Right renal pelvis (tissue), 4 donors: ENCODE data around the gene USE1. TPM values are rescaled to one million over a fixed set of nuclear protein-coding genes. Genes with fewer than 3 reads are reported as not detected.

Experiments used
- DNase-seq, 4 donors: peaks; one replicate each; pipeline ENCODE4 v3.0.0-alpha.2; 2013; ENCODE audit warnings: low read depth in 4 of 4, low spot score in 3 of 4, missing footprints in 1 of 4
- polyA plus RNA-seq, 4 donors: library from polyadenylated mRNA; unstranded; fragments of 120-200 nt; gene quantifications; one replicate each; pipeline ENCODE4 v1.2.1, GENCODE V29; 2013; ENCODE audit not compliant: insufficient read length in 4 of 4

Gene USE1
- polyA plus RNA-seq, 4 donors, result 26.5 to 30.6 (median 29.7) TPM

GRCh38 chr19:17254636-17255035 lies 39.5 kb downstream of the USE1 start:
- DNase-seq, result no peak

DNA sequence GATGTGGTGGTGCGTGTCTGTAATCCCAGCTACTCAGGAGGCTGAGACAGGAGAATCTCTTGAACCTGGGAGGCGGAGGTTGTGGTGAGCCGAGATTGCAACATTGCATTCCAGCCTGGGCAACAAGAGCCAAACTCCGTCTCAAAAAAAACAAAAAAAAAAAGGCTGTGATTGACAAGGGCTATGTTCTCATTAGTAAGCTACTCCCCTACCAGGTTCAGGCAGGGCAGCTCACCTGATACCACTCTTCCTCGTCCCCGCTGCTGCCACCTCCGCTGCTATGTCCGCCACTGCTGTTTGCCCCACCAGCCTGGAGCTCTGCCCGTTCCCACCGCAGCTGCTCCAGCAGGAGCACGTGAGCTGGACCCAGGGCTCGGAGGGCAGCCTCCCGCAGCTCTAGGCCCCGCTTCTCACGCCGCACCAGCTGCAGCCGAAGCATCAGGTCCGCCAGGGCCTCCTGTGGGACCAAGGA lies 40.0 kb downstream of the USE1 start:
- DNase-seq, result no peak

GRCh38 chr19:17256130-17256529 lies 41.0 kb downstream of the USE1 start:
- DNase-seq, result no peak

DNA sequence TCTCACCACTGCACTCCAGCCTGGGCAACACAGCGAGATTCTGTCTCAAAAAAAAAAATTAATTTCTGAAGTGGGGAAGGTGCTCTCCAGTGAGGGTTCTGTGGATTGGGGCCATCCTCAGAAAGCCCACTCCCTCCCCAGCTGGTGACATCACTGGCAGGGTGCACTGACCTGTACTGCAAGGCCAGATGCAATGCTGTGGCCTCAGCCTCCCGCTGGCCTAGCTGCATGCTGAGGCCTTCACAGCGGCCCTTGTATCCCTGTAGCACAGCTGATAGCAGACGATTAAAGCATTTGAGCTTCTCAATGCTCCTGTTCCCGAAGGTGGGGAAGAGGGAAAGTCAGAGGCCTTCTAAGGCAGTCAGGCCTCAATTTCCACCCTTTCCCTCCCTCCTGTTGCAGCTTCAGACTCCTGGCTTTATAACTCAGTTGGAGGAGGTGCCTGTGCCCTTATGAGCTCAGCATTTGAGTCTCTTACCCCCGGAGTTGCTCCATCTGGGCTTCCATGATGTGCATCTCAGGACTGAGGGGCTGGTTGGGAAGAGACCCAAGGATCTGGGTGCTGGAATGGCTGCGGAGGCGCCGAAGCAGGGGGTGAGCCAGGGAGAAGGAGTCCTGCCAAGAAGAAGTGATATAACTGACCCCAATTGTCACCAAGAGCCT lies 44.1 kb downstream of the USE1 start:
- no peak for DNase-seq

- DNase-seq, result no peak
These were observed 44.8 kb downstream of the USE1 start for GRCh38 chr19:17259934-17260333.

DNA sequence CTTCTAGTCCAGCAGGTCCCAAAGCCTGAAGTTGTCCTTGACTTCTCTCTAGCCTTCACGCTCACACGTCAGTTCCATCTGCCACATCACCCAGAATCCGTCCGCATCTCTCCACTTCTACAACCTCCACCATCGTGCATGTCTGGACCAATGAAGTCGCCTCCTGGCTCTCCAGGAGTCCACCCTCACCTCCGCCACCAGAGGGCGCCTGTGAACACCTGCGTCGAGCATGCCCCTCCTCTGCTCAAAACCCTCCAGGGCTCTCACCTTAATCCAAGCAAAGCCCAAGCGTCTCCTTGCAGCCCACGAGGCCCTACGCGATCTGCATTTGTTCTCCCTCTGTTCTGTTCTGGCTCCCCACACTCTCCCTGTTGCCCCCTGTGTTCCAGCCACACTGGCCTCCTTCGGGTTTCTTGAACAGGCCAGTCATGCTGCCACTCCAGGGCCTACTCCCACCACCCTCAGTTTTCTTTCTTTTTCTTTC lies 45.7 kb downstream of the USE1 start:
- DNase-seq, result no peak

- DNase-seq, result no peak
These were observed 47.4 kb downstream of the USE1 start for GRCh38 chr19:17262557-17262956.

DNA sequence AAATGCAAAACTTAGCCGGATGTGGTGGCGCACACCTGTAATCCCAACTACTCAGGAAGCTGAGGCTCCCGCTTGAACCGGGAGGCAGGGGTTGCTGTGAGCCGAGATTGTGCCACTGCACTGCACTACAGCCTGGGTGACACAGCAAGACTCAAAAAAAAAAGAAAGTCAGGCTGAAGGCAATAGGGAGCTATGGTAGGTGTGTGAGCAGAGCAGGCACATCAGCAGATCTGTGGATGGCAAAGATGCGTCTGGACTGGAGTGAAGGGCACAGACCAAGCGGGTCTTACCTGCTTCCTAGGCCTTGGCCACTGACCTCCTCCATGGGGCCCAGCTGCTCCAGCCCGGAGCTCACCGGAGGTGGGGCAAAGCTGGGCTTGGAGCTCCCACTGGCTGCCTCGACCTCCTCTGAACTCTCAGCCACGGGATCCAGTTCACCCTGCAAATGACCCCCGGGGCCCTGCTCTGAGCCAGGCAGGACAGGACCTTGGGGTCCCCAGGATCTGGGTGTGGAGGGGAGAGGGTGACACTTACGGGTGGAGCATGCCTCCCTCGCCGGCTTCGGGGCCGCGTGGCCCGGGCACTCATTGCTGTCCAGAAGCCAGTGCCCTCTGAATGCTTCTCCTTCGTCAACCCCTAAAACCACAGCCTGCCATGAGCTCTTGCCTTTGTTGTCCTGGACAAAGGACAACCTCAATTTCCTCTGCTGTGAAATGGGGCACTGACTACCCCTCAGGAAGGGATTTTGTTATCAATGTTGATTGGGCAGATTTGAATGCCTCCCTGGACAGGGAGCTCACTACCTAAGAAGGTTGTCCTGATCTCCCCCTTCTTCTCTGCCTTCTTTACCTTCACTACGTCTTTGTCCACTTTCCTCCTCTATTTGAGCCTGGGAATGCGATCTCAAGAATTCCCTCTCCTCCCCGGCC lies 48.8 kb downstream of the USE1 start:
- DNase-seq, result no peak

DNA sequence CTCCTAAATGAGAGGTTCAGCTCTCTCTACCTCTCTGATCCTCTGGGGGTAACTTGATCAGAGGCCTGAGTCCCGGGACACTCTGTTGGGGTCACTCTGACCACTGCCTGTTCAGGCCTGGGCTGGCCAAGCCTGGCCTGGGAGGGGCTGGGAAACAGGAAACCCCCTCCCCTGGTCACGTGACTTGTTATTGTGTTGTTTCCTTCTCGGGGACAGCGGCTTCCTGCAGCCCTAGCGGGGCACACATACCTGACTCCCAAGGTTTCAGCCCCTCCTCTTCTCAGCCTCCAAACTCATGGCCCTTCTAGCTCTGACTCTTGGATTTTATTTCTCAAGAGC lies 49.5 kb downstream of the USE1 start, which contains the start of gene USHBP1:
Gene USHBP1, minus strand, starts transcription at position 105 of the 339 bp plus-strand sequence. CDS start 446 bp downstream, outside the sequence.
- no peak for DNase-seq

DNA sequence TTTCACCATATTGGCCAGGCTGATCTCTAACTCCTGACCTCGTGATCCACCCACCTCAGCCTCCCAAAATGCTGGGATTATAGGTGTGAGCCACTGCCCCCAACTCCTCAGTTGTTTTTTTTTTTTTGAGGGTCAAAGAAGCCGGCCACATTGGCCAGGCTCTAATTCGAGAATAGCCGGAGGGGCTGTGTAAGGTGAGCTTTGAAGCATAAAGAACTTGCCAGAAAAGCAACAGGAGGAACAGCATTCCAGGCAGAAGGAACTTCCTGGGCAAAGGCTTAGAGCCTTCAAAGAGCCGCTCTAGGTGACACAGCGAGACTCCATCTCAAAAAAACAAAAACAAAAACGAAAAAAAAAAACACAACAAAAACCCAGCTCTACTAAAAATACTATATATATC lies 50.9 kb downstream of the USE1 start:
- DNase-seq, result no peak

DNA sequence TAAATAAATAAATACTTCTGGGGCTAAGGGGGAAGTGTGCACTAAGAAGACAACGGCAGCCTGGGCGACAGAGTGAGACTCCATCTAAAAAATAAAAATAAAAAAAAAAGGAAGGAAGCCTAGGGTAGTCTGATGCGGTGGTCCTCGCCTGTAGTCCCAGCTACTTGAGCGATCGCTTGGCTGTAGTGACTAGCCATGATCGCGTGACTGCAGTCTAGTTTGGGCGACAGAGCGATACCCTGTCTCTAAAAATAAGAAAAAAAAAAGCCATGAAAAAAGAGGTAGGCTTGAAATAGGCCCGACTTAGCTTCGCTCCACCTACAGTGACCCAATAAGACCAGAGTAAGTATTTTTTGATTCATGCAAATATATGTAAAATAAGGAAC lies 51.4 kb downstream of the USE1 start:
- DNase-seq, result no peak

- peak; percentile 92 to 98 (median 96) for DNase-seq
These were observed 52.0 kb downstream of the USE1 start, which contains the start of gene BABAM1 for GRCh38 chr19:17266975-17267788. TSS of gene BABAM1 (plus strand) at chr19:17267443. CDS start at chr19:17268807, 1,364 bp downstream.

GRCh38 chr19:17268754-17269153 lies 53.6 kb downstream of the USE1 start:
- DNase-seq, result no peak

Other genes starting within 250 kb of the USE1 start
- 10 to 100 TPM; 35.9 to 50.0 (median 41.7) TPM for gene CPAMD8, start 188.5 kb upstream of the USE1 start, polyA plus RNA-seq
- gene HAUS8, start 139.9 kb upstream of the USE1 start, polyA plus RNA-seq, result 10 to 100 TPM; 11.9 to 14.1 (median 12.4) TPM
- 10 to 100 TPM; 40.6 to 51.6 (median 48.8) TPM for gene MYO9B, start 139.6 kb upstream of the USE1 start, polyA plus RNA-seq
- gene OCEL1, start 10.9 kb downstream of the USE1 start, polyA plus RNA-seq, result 10 to 100 TPM; 19.5 to 27.8 (median 23.6) TPM
- gene NR2F6, start 30.6 kb downstream of the USE1 start, polyA plus RNA-seq, result 10 to 100 TPM; 38.8 to 59.8 (median 40.6) TPM
- 1 to 10 TPM; 5.6 to 7.3 (median 6.3) TPM for gene USHBP1, start 49.4 kb downstream of the USE1 start, polyA plus RNA-seq
- gene BABAM1, start 52.1 kb downstream of the USE1 start, polyA plus RNA-seq, result 100 to 1,000 TPM in 2 of 4 donors, 10 to 100 TPM in 2; 93.4 to 109 (median 99.6) TPM
- under 1 TPM; 0.60 to 0.91 (median 0.83) TPM for gene ANKLE1, start 66.5 kb downstream of the USE1 start, polyA plus RNA-seq
- gene ABHD8, start 88.1 kb downstream of the USE1 start, polyA plus RNA-seq, result 10 to 100 TPM in 1 of 4 donors, 1 to 10 TPM in 3; 7.6 to 14.2 (median 8.3) TPM
- 10 to 100 TPM; 47.7 to 63.3 (median 51.3) TPM for gene MRPL34, start 90.5 kb downstream of the USE1 start, polyA plus RNA-seq
- gene DDA1, start 94.2 kb downstream of the USE1 start, polyA plus RNA-seq, result 10 to 100 TPM; 35.1 to 43.4 (median 36.9) TPM
- gene ANO8, start 119.5 kb downstream of the USE1 start, polyA plus RNA-seq, result 10 to 100 TPM in 3 of 4 donors, 1 to 10 TPM in 1; 9.2 to 14.1 (median 10.3) TPM
- gene GTPBP3, start 122.2 kb downstream of the USE1 start, polyA plus RNA-seq, result 10 to 100 TPM; 15.3 to 20.8 (median 18.7) TPM
- 100 to 1,000 TPM; 178 to 215 (median 198) TPM for gene PLVAP, start 162.0 kb downstream of the USE1 start, polyA plus RNA-seq
- 1 to 10 TPM in 3 of 4 donors, under 1 TPM in 1; 0.76 to 1.8 (median 1.5) TPM for gene CCDC194, start 178.8 kb downstream of the USE1 start, polyA plus RNA-seq
- 100 to 1,000 TPM in 3 of 4 donors, 10 to 100 TPM in 1; 81.8 to 143 (median 122) TPM for gene BST2, start 190.3 kb downstream of the USE1 start, polyA plus RNA-seq
- 10 to 100 TPM; 61.5 to 87.9 (median 62.8) TPM for gene MVB12A, start 204.7 kb downstream of the USE1 start, polyA plus RNA-seq
- 1 to 10 TPM; 2.2 to 3.5 (median 2.8) TPM for gene TMEM221, start 233.3 kb downstream of the USE1 start, polyA plus RNA-seq
- under 1 TPM in 2 of 4 donors, not detected in 2; 0.12 to 0.29 TPM for gene NXNL1, start 245.6 kb downstream of the USE1 start, polyA plus RNA-seq